ENCODE measurements around the gene RBBP6.
"Not testable (repeated sequence)": the region's sequence is repeated elsewhere in the genome, so short reads cannot be mapped to it uniquely, and the experiment has no call there.

RBBP6 gene, protein sequence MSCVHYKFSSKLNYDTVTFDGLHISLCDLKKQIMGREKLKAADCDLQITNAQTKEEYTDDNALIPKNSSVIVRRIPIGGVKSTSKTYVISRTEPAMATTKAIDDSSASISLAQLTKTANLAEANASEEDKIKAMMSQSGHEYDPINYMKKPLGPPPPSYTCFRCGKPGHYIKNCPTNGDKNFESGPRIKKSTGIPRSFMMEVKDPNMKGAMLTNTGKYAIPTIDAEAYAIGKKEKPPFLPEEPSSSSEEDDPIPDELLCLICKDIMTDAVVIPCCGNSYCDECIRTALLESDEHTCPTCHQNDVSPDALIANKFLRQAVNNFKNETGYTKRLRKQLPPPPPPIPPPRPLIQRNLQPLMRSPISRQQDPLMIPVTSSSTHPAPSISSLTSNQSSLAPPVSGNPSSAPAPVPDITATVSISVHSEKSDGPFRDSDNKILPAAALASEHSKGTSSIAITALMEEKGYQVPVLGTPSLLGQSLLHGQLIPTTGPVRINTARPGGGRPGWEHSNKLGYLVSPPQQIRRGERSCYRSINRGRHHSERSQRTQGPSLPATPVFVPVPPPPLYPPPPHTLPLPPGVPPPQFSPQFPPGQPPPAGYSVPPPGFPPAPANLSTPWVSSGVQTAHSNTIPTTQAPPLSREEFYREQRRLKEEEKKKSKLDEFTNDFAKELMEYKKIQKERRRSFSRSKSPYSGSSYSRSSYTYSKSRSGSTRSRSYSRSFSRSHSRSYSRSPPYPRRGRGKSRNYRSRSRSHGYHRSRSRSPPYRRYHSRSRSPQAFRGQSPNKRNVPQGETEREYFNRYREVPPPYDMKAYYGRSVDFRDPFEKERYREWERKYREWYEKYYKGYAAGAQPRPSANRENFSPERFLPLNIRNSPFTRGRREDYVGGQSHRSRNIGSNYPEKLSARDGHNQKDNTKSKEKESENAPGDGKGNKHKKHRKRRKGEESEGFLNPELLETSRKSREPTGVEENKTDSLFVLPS (N-terminal part only)

GRCh38 chr16:24539295-24539849, at the start of gene RBBP6:
RBBP6 (plus strand) TSS chr16:24539566; CDS start chr16:24540627, 1,061 bp downstream.
- DNase-seq (ENCODE audit: low spot score), result peak; percentile 94

GRCh38 chr16:24490866-24491265, 48.5 kb upstream of the RBBP6 start:
- DNase-seq (ENCODE audit: low spot score), result no peak

GRCh38 chr16:24491731-24492130, 47.6 kb upstream of the RBBP6 start:
- no peak for DNase-seq (ENCODE audit: low spot score)

GRCh38 chr16:24493821-24494220, 45.5 kb upstream of the RBBP6 start:
- DNase-seq (ENCODE audit: low spot score), result no peak

DNA sequence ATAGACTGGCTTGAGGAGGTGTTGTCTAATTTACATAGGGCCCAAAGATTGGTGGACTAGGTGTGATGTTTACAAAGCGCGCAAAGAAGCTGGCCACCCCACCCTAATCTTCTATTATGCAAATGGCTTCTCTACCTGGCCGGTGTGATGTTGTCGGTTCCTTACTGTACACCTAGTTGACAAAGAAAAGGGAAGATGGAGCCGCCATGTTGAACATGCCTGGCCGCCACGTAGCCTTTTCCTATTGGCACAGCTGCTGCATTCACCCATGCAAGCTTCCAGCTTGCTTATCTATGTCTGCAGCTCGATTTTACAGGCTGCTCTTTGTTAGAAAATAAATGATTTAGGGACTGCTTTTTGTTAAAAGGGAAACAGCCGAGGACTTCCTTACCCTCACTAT, 44.2 kb upstream of the RBBP6 start:
- DNase-seq (ENCODE audit: low spot score), result not testable (repeated sequence)

DNA sequence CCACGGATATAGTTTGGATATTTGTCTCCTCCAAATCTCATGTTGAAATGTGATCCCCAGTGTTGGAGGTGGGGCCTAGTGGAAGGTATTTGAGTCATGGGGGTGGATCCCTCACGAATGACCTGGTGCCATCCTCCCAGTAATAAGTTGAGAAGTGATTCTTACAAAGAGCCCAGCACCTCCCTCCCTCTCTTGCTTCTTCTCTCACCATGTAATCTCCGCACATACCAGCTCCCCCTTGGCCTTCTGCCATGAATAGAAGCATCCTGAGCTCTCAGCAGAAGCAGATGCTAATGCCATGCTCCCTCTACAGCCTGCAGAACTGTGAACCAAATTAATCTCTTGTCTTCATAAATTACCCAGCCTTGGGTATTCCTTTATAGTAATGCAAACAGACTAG, 41.9 kb upstream of the RBBP6 start:
- no peak for DNase-seq (ENCODE audit: low spot score)

- DNase-seq (ENCODE audit: low spot score), result no peak
Measured at GRCh38 chr16:24499193-24499814, 40.1 kb upstream of the RBBP6 start.

- DNase-seq (ENCODE audit: low spot score), result peak; percentile 68
Measured at GRCh38 chr16:24504472-24505345, 34.7 kb upstream of the RBBP6 start.

DNA sequence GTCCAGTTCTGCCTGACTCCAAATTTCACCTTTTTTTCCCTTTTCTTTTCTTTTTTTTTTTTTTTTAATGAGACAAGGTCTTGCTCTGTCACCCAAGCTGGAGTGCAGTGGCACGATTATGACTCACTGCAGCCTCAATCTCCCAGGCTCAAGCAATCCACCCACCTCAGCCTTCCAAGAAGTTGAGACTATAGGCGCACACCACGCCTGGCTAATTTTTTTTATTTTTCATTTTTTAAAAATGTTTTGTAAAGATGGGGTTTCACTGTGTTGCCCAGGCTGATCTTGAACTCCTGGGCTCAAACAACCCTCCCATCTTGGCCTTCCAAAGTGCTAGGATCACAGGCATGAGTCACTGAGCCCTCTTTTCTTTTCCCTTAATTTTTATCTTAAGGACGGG, 33.4 kb upstream of the RBBP6 start:
- no peak for DNase-seq (ENCODE audit: low spot score)

DNA sequence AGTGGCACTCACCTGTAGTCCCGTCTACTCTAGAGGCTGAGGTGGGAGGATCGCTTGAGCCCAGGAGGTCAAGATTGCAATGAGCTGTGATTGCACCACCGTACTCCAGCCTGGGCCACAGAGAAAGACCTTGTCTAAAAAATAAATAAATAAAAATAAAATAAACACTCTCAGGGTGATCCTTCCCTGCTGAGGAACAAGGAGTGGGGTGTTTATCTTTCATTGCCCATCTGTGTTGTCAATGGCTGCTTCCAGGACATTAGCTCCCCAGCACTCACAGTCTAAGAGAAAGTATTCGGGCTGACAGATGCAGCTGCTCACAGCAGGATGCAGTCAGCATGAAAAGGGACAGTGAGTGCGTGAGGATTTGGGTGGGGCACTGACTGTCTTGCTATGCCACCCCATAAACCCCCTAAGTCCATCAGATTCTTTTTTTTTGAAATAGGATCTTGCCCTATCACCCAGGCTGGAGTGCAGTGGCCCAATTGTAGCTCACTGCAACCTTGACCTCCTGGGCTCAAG, 31.3 kb upstream of the RBBP6 start:
- DNase-seq (ENCODE audit: low spot score), result no peak

GRCh38 chr16:24508614-24509013, 30.8 kb upstream of the RBBP6 start:
- no peak for DNase-seq (ENCODE audit: low spot score)

GRCh38 chr16:24509536-24509935, 29.8 kb upstream of the RBBP6 start:
- DNase-seq (ENCODE audit: low spot score), result no peak

DNA sequence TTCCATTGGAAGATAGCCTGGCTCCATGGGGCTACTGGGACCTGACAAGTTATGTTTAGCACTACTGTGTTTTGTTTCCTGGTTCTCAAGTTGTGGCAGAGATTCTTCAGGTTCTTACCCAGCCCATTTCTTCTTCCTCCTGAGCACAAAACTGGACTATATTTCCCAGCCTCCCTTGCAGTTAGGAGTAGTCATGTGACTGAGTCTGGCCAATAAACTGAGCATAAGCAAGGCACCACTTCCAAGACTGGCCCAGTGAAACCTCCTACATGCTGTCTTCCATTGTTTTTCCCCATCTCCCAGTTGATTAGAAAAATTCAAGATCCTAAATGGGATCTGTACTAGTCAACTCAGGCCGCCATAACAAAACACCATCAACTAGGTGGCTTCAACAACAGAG, 28.2 kb upstream of the RBBP6 start:
- no peak for DNase-seq (ENCODE audit: low spot score)

- DNase-seq (ENCODE audit: low spot score), result no peak
Measured at GRCh38 chr16:24511792-24512191, 27.6 kb upstream of the RBBP6 start.

- DNase-seq (ENCODE audit: low spot score), result no peak
Measured at GRCh38 chr16:24514096-24514495, 25.3 kb upstream of the RBBP6 start.

DNA sequence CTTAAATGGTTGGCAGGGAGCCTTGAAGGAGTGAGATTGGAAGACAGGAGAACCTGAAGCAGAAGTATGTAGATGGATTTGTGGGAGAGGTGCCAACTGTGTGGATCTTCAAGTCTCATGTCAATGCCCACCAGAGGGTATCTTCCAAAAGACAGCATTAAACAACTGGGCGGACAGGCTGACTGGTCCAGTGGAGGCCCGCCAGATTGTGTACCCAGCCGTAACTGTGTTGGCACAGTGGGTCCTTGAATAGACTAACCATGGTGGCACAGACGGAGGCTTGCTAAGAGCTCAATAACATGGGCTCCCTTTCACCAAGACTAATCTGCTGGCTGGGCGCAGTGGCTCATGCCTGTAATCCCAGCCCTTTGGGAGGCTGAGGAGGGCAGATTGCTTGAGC, 24.2 kb upstream of the RBBP6 start:
- DNase-seq (ENCODE audit: low spot score), result no peak

DNA sequence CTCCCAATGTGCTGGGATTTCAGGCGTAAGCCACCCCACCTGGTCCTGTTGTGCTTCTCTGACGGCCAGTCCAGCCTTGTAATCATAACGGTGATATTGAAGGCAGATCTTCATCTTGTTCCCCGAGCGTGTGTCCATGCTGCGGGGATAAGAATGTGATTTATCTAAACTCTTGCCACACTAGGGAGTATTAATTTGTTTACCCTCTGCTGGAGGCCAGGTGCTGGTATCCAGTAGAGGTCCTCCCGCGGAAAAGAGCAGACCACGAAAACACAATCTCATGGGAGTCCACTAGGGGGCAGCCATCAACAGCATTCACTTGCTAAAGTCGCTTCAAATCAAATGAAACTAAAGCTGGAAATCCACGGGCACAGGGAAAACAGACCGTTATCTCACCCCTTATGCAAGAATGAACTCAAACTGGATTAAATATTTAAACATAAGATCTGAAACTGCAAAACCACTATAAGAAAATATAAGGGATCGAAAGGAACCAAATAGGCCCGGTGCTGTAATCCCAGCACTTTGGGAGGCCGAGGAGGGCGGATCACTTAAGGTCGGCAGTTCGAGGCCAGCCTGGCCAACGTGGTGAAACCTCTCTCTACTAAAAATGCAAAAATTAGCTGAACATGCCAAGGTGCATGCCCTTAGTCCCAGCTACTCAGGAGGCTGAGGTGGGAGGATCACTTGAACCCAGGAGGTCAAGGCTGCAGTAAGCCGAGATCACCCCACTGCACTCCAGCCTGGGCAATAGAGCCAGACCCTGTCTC, 22.3 kb upstream of the RBBP6 start:
- DNase-seq (ENCODE audit: low spot score), result peak; percentile 64

GRCh38 chr16:24518498-24518897, 20.9 kb upstream of the RBBP6 start:
- no peak for DNase-seq (ENCODE audit: low spot score)

DNA sequence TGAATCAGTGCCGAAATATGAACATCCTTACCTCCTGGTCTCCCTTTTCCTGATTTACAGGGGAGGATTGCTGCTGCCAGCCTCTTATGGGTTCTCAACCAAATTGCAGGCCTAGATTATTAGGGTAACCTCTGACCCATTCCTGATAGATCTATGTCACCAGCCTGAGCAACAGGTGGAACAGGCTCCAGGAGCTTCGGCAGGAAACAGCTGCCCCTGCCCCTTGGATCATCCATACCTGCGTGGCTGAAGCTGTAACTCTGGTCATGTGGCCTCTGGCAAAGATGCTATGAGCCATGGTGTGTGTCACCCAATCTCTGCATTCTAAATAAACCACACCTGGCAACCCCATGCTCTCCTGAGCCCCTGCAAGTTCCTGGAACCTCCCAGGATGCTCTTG, 18.4 kb upstream of the RBBP6 start:
- DNase-seq (ENCODE audit: low spot score), result no peak

GRCh38 chr16:24522751-24523150, 16.6 kb upstream of the RBBP6 start:
- DNase-seq (ENCODE audit: low spot score), result no peak

Data from germinal center (tissue), 1 donor.